Measurements from ENCODE around the gene ANO7.

GRCh38 chr2:241199897-241200821 lies 11.7 kb downstream of the ANO7 start:
- TF ChIP-seq CTCF (IDR thresholded peaks at IDR 0.05) (no peak), POLR2AphosphoS5 (IDR thresholded peaks at IDR 0.05) (no peak), POLR2A (IDR thresholded peaks at IDR 0.05) (no peak)

Measured in sigmoid colon (tissue), 4 donors.